GM12878 (cell line): ENCODE measurements around the gene WHRN. TPM values are rescaled to one million over a fixed set of nuclear protein-coding genes. Genes with fewer than 3 reads are reported as not detected.

Source experiments
- ATAC-seq: fragments of 200-7000 bp; cut with Tn5 transposase; 3 replicates; pipeline ENCODE4 v1.9.1; 2020; ENCODE audit warnings: mild to moderate bottlenecking, moderate library complexity
- BruUV-seq: library from RNA; stranded (reverse); fragments of 400-500 nt; replicated peaks from 2 replicates; lab custom pipeline; 2021; lab: Mats Ljungman, UMichigan
- CTCF ChIA-PET: fragments of 300-600 bp; sonication (Branson Sonifier 250); formaldehyde crosslinking; extraction: SDS; loops from one replicate; lab custom pipeline; 2021; ENCODE audit warnings: inconsistent platforms; lab: Yijun Ruan, JAX
- POLR2A ChIA-PET: fragments of 350-600 bp; formaldehyde crosslinking; extraction: SDS; loops from one replicate; lab custom pipeline; 2021; ENCODE audit warnings: inconsistent platforms; lab: Charles Lee
- RAD21 ChIA-PET: fragments of 300-600 bp; sonication (Branson Sonifier 250); formaldehyde crosslinking; loops from one replicate; lab custom pipeline; 2023; ENCODE audit warnings: antibody characterized with exemption; ENCODE audit not compliant: unreplicated experiment; lab: Charles Lee
- SMC1A ChIA-PET: fragments of 300-600 bp; sonication (Branson Sonifier 250); formaldehyde crosslinking; loops from one replicate; lab custom pipeline; 2023; ENCODE audit not compliant: unreplicated experiment, uncharacterized antibody; lab: Charles Lee
- DNase-seq: peaks from one replicate; pipeline ENCODE4 v3.0.0-alpha.2; 2011; ENCODE audit warnings: low read depth, low spot score
- FAIRE-seq: peaks from 3 replicates; lab custom pipeline; 2011; peaks lifted over from hg19 to GRCh38; lab: Jason Lieb, UNC
- H2AFZ ChIP-seq: 2 replicates; pipeline ENCODE4 v1.6.0; 2011; ENCODE audit warnings: low read depth, low read length, control low read depth; ENCODE audit not compliant: control insufficient read depth
- H3K27ac ChIP-seq: 2 replicates; pipeline ENCODE4 v1.5.1; 2011; ENCODE audit warnings: control low read depth; ENCODE audit not compliant: control insufficient read depth, insufficient read depth
- H3K27me3 ChIP-seq, 2 experiments: replicated peaks in 1 of 2; 2 replicates each; pipeline versions ENCODE4 v1.6.0 to v1.6.1; 2011; ENCODE audit warnings: low read length in 1 of 2; ENCODE audit not compliant: control insufficient read depth in 2 of 2, insufficient read depth in 2 of 2
- H3K36me3 ChIP-seq, 2 experiments: 2 replicates each; pipeline ENCODE4 v1.5.1; 2011; ENCODE audit warnings: low read length in 1 of 2; ENCODE audit not compliant: control insufficient read depth in 2 of 2, insufficient read depth in 2 of 2
- H3K4me1 ChIP-seq: 2 replicates; pipeline ENCODE4 v1.6.1; 2011; ENCODE audit warnings: mild to moderate bottlenecking, low read length, moderate library complexity, mixed read lengths; ENCODE audit not compliant: control insufficient read depth, insufficient read depth
- H3K4me2 ChIP-seq: 2 replicates; pipeline ENCODE4 v1.6.0; 2011; ENCODE audit warnings: control low read depth; ENCODE audit not compliant: control insufficient read depth, insufficient read depth
- H3K4me3 ChIP-seq: fragments of 200-600 bp; sonication (generic); 2 replicates; pipeline ENCODE4 v1.5.1; 2016
- H3K79me2 ChIP-seq: 2 replicates; pipeline ENCODE4 v1.6.0; 2011; ENCODE audit warnings: low read length; ENCODE audit not compliant: control insufficient read depth, insufficient read depth
- H3K9ac ChIP-seq: 2 replicates; pipeline ENCODE4 v1.8.0; 2011; ENCODE audit warnings: low read length, control low read depth, mixed read lengths; ENCODE audit not compliant: control insufficient read depth, insufficient read depth
- H3K9me3 ChIP-seq: replicated peaks from 3 replicates; pipeline ENCODE4 v1.5.1; 2011; ENCODE audit warnings: mild to moderate bottlenecking, low read length; ENCODE audit not compliant: control insufficient read depth, insufficient read depth
- H4K20me1 ChIP-seq: 2 replicates; pipeline ENCODE4 v1.6.0; 2011; ENCODE audit not compliant: control insufficient read depth, insufficient read depth
- ATF2 ChIP-seq: IDR thresholded peaks from 2 replicates; pipeline ENCODE4 v1.6.1; 2012; ENCODE audit warnings: low read length, inconsistent platforms
- HDGF ChIP-seq: fragments of 450-650 bp; IDR thresholded peaks from 2 replicates; pipeline ENCODE4 v1.6.1; 2016; ENCODE audit warnings: antibody characterized with exemption
- ZNF687 ChIP-seq: fragments of 450-650 bp; IDR thresholded peaks from 2 replicates; pipeline ENCODE4 v1.6.1; 2017; ENCODE audit warnings: mild to moderate bottlenecking, moderate library complexity
- WGBS: methylation state at CpG from one replicate; pipeline ENCODE4 v1.1.6; 2016; ENCODE audit warnings: low lambda C conversion rate; ENCODE audit not compliant: insufficient replicate concordance, insufficient coverage; ENCODE audit errors: missing lambda C conversion rate; 5-methylcytosine and 5-hydroxymethylcytosine counted together
- in situ Hi-C: fragments of 300-500 bp; cut with MboI; formaldehyde crosslinking; loops from 9 replicates; pipeline ENCODE4 v1.14.3; 2018; ENCODE audit warnings: mixed read lengths
- intact Hi-C: fragments of 100-400 bp; cut with micrococcal nuclease; formaldehyde crosslinking; loops from one replicate; pipeline ENCODE4 v1.14.2; 2022; ENCODE audit not compliant: unreplicated experiment
- polyA plus RNA-seq, 11 experiments: library from polyadenylated mRNA; depleted of rRNA in 4 of 11; unstranded in 6 of 11; stranded (reverse) in 5 of 11; fragments of >200 nt; fragmentation: Nextera tagmentation in 4 of 11; fragmentation: Illumina TruSeq in 1 of 11; extraction: Ambion mirVana in 4 of 11; extraction: Trizol in 1 of 11; gene quantifications; 1 replicate in 1 of 11; 2 replicates in 10 of 11; pipeline versions ENCODE4 v1.2.1 to v1.2.3, GENCODE V29; 2011 to 2016; ENCODE audit warnings: inconsistent platforms in 2 of 11, missing spikeins in 2 of 11, low read depth in 1 of 11
- total RNA-seq, 4 experiments: library from RNA; depleted of rRNA in 3 of 4; stranded (reverse); fragments of >200 nt in 3 of 4; fragmentation: Illumina TruSeq in 1 of 4; extraction: Trizol in 1 of 4; gene quantifications; 2 replicates each; pipeline versions ENCODE4 v1.2.1 to v1.2.3, GENCODE V29; 2013 to 2021

WHRN gene
- total and polyA plus RNA-seq, 10 of the 15 experiments (the other 5 are each of a cell fraction or from before 2014, with no cell fraction given), result 0.04 to 18.2 (median 0.68) TPM; not detected in 1

- WGBS, result 3% methylated on average over 8 of the region's 9 CpGs
- DNase-seq, result no peak
- POLR2A ChIA-PET, result interaction anchor here (0.9 to 13.2 kb wide), 11 partner anchors 8 to 113 kb away, joined by 3 to 312 read pairs (median 15); partner anchors contain the start of gene WHRN
- Histone ChIP-seq H3K4me2 (peak overlapping the region; percentile 100), H2AFZ (no peak overlapping the region), H3K9me3 (no peaks in the 10 kb centered on the region), H3K4me3 (peak overlapping the region; percentile 91), H3K79me2 (peaks cover 90% of the 10 kb centered on the region), H3K9ac (peak overlapping the region; percentile 99), H3K27me3 (no peaks in the 10 kb centered on the region)
- ATAC-seq, result no peak
- FAIRE-seq, result no peak
- intact Hi-C loops, result loop anchor here (1.0 to 10.0 kb wide), 3 partner anchors 50 to 1114 kb away; partner anchors contain the start of genes CDC26, PRPF4 and TMEM268
- in situ Hi-C loops, result loop anchor here (5.0 kb wide), 1 partner anchor 223 kb away; the partner anchor contains the start of gene TMEM268
- TF ChIP-seq ZNF687, result 0 out of 2 replicates have a peak, but pooled peaks have one; percentile 15
- TF ChIP-seq ATF2, result no peak
- TF ChIP-seq HDGF, result peak; percentile 31; the same call in 1 of the 2 replicates
- TF ChIP-seq, all 136 proteins: peak for 2
- BruUV-seq, result no TSS peak
- peaks cover 68% of the 10 kb centered on the region for H3K4me1 ChIP-seq
- no peaks in the 10 kb centered on the region for H4K20me1 ChIP-seq
- ChIA-PET CTCF (interaction anchor here (0.8 to 10.2 kb wide), 10 partner anchors 8 to 49 kb away, joined by 3 to 122 read pairs (median 24); no protein-coding TSS in a partner anchor), RAD21 (interaction anchor here (1.0 to 13.0 kb wide), 12 partner anchors 8 to 265 kb away, joined by 3 to 251 read pairs (median 8); partner anchors contain the start of genes ATP6V1G1 and TMEM268), SMC1A (interaction anchor here (0.6 to 12.8 kb wide), 13 partner anchors 8 to 228 kb away, joined by 3 to 327 read pairs (median 6); no protein-coding TSS in a partner anchor)
- H3K27ac ChIP-seq, result peak overlapping the region; percentile 100
- H3K36me3 ChIP-seq, result peaks cover 0 to 2% of the 10 kb centered on the region in 2 experiments; a peak in 2 of 4 replicates
These were observed 116.4 kb downstream of the WHRN start for GRCh38 chr9:114388764-114389375.
